ENCODE data around the gene ZIC4. TPM values are rescaled to one million over a fixed set of nuclear protein-coding genes. Genes with fewer than 3 reads are reported as not detected.

The ZIC4 gene
- polyA plus RNA-seq, 3 donors: not detected

DNA sequence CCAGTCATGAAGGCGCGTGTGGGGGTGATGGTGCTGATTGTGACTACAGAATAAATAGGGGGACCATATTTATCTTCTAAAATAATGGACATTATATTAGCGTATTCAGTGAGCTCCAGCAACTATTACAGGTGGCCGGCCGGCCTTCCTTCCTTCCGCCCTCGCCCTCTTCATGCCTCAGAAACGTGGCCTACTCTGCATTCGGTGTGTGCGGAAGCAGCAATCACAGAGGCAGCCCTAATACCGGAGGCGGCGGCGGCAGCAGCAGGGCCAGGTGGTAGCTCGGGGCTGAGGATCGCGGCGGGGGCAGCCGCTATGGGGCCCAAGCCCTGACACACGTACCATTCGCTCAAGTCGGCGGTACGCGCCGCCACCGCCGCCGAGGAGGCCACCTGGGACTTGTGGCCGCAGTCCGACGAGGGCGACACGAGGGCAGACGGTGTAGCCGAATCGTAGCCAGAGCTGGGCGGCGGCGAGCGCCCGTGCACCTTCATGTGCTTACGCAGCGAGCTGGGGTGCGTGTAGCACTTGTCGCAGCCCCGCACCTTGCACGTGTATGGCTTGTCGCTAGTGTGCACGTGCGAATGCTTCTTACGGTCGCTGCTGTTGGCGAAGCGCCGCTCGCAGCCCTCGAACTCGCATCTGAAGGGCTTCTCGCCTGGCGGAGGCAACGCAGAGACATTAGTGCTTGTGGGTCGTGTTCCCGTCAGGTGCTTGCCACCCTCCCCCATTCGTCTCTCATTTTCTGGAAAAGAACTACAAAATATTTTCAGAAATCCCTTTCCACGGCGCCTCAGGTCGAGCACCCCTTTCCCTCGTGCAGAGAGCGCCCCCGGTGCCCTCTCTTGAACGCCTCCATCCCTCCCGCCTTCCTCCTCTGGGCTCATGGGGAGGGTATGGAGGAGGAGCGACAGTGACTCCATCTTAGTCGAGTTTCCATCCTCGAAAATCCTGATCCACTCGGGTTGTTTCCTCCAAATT is 15.5 kb downstream of the ZIC4 start:
- no peak overlapping the region for H3K27ac Mint-ChIP-seq
- H3K27me3 ChIP-seq (ENCODE audit: control insufficient read depth in 2 of 2, insufficient read depth in 2 of 2, low read length in 2 of 2): peaks cover 87 to 100% of the 10 kb centered on the region in 2 donors

DNA sequence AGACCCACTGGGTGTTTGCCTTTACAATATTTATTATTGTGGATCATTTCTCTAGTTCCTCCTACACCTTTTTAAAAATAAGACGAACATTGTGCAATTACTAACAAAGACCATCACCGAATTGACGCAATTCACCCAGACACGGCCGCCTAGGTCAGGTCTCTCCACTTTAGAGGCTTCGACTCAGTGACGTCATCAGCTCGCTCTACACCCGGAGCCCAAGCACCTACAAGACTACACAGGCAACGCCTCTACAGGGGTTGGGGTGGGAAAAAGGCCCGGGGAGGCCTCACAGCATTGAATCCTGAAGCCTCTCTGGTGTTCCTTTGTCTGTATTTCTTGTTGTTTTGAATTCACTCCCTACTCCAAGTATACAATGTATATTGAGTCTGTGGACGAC is 16.6 kb downstream of the ZIC4 start:
- Histone ChIP-seq H3K9ac (ENCODE audit: insufficient read depth, low read length, poor library complexity, severe bottlenecking) (no peak overlapping the region), H4K20me1 (ENCODE audit: insufficient read depth, low read length) (no peaks in the 10 kb centered on the region), H3K4me1 (ENCODE audit: control insufficient read depth in 1 of 2, insufficient read depth in 2 of 2, low read length in 2 of 2) (no peaks in the 10 kb centered on the region), H3K4me2 (replicated peaks; ENCODE audit: extremely low read depth, low read length, poor library complexity, severe bottlenecking) (no peak overlapping the region), H3K79me2 (ENCODE audit: insufficient read depth, low read length) (no peaks in the 10 kb centered on the region), H3K4me3 (replicated peaks in 1 of 3; ENCODE audit: low read depth in 2 of 3, low read length in 3 of 3) (no peak overlapping the region), H3K27me3 (ENCODE audit: control insufficient read depth in 2 of 2, insufficient read depth in 2 of 2, low read length in 2 of 2) (peaks cover 87 to 100% of the 10 kb centered on the region in 2 donors), H2AFZ (ENCODE audit: insufficient read depth, low read depth, low read length, poor library complexity, severe bottlenecking) (no peak overlapping the region), H3K36me3 (replicated peaks in 1 of 2; ENCODE audit: control insufficient read depth in 1 of 2, insufficient read depth in 2 of 2, low read length in 2 of 2) (no peaks in the 10 kb centered on the region), H3K9me3 (replicated peaks in 1 of 2; ENCODE audit: control insufficient read depth in 1 of 2, insufficient read depth in 1 of 2, low read length in 2 of 2) (peaks cover 42 to 90% of the 10 kb centered on the region in 2 donors), H3K27ac (ENCODE audit: low read depth in 1 of 2, low read length in 2 of 2) (no peak overlapping the region)
- no peak overlapping the region for H3K27ac Mint-ChIP-seq
- WGBS (ENCODE audit: insufficient coverage): no CpG with 5 or more reads among the region's 12 CpGs
- peaks cover 4% of the 10 kb centered on the region for H3K4me1 Mint-ChIP-seq
- H3K27me3 Mint-ChIP-seq (ENCODE audit: low read depth in 3 of 3): peaks cover 99 to 100% (median 99%) of the 10 kb centered on the region in 3 donors
- TF ChIP-seq, protein P1, sequence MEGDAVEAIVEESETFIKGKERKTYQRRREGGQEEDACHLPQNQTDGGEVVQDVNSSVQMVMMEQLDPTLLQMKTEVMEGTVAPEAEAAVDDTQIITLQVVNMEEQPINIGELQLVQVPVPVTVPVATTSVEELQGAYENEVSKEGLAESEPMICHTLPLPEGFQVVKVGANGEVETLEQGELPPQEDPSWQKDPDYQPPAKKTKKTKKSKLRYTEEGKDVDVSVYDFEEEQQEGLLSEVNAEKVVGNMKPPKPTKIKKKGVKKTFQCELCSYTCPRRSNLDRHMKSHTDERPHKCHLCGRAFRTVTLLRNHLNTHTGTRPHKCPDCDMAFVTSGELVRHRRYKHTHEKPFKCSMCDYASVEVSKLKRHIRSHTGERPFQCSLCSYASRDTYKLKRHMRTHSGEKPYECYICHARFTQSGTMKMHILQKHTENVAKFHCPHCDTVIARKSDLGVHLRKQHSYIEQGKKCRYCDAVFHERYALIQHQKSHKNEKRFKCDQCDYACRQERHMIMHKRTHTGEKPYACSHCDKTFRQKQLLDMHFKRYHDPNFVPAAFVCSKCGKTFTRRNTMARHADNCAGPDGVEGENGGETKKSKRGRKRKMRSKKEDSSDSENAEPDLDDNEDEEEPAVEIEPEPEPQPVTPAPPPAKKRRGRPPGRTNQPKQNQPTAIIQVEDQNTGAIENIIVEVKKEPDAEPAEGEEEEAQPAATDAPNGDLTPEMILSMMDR (IDR thresholded peaks at IDR 0.05): no peak
- H3K9me3 Mint-ChIP-seq: peaks cover 22 to 91% (median 77%) of the 10 kb centered on the region in 7 donors
- peaks cover 8 to 13% of the 10 kb centered on the region in 2 donors for H3K36me3 Mint-ChIP-seq
- DNase-seq: no peak
- intact Hi-C loops (cut with micrococcal nuclease): no loop called here
- peak overlapping the region in 1 of 2 donors; percentile 83 for H3K4me3 Mint-ChIP-seq

More for the DNA sequence above, 15.5 kb downstream of the ZIC4 start:
- Mint-ChIP-seq H3K4me1 (peaks cover 4% of the 10 kb centered on the region), H3K9me3 (peaks cover 20 to 85% (median 77%) of the 10 kb centered on the region in 7 donors), H3K36me3 (peaks cover 11 to 13% of the 10 kb centered on the region in 2 donors), H3K27me3 (ENCODE audit: low read depth in 3 of 3) (peaks cover 99 to 100% (median 99%) of the 10 kb centered on the region in 3 donors), H3K4me3 (peak overlapping the region in 1 of 2 donors; percentile 83)
- Histone ChIP-seq H3K9me3 (replicated peaks in 1 of 2; ENCODE audit: control insufficient read depth in 1 of 2, insufficient read depth in 1 of 2, low read length in 2 of 2) (peaks cover 39 to 90% of the 10 kb centered on the region in 2 donors), H3K4me3 (replicated peaks in 1 of 3; ENCODE audit: low read depth in 2 of 3, low read length in 3 of 3) (no peak overlapping the region), H3K79me2 (ENCODE audit: insufficient read depth, low read length) (no peaks in the 10 kb centered on the region), H3K27ac (ENCODE audit: low read depth in 1 of 2, low read length in 2 of 2) (no peak overlapping the region), H2AFZ (ENCODE audit: insufficient read depth, low read depth, low read length, poor library complexity, severe bottlenecking) (no peak overlapping the region), H3K4me2 (replicated peaks; ENCODE audit: extremely low read depth, low read length, poor library complexity, severe bottlenecking) (no peak overlapping the region), H3K9ac (ENCODE audit: insufficient read depth, low read length, poor library complexity, severe bottlenecking) (no peak overlapping the region), H3K4me1 (ENCODE audit: control insufficient read depth in 1 of 2, insufficient read depth in 2 of 2, low read length in 2 of 2) (no peaks in the 10 kb centered on the region), H4K20me1 (ENCODE audit: insufficient read depth, low read length) (no peaks in the 10 kb centered on the region), H3K36me3 (replicated peaks in 1 of 2; ENCODE audit: control insufficient read depth in 1 of 2, insufficient read depth in 2 of 2, low read length in 2 of 2) (no peaks in the 10 kb centered on the region)
- intact Hi-C loops (cut with micrococcal nuclease): no loop called here
- TF ChIP-seq, protein P1 (IDR thresholded peaks at IDR 0.05): no peak
- no peak for DNase-seq
- 9% methylated on average over 63 of the region's 77 CpGs for WGBS (ENCODE audit: insufficient coverage)

Data from CD14-positive monocyte (primary cell).